A549 (cell line): ENCODE results near the gene ZSWIM7. TPM values are rescaled to one million over a fixed set of nuclear protein-coding genes. Genes with fewer than 3 reads are reported as not detected.

Source experiments
- ATAC-seq, 2 experiments: fragments of 200-7000 bp in 1 of 2; fragments of >200 bp in 1 of 2; cut with Nextera tagmentation in 1 of 2; cut with Tn5 transposase in 1 of 2; 3 replicates each; pipeline versions ENCODE4 v1.8.0 to v1.9.1; 2018 to 2020; ENCODE audit warnings: mild to moderate bottlenecking in 1 of 2, moderate library complexity in 1 of 2
- CTCF ChIA-PET: fragments of 300-600 bp; sonication (Branson Sonifier 250); formaldehyde crosslinking; extraction: SDS; loops from one replicate; lab custom pipeline; 2021; ENCODE audit warnings: antibody characterized with exemption, inconsistent platforms; lab: Yijun Ruan, JAX
- POLR2A ChIA-PET: fragments of 350-600 bp; formaldehyde crosslinking; extraction: SDS; loops from one replicate; lab custom pipeline; 2021; ENCODE audit warnings: antibody characterized with exemption, inconsistent platforms; lab: Yijun Ruan, JAX
- DNase-seq, 2 experiments: peaks; one replicate each; pipeline versions ENCODE4 v3.0.0 to v3.0.0-alpha.2; 2011 to 2016; ENCODE audit warnings: low read depth in 1 of 2, low spot score in 1 of 2
- FAIRE-seq: peaks from 2 replicates; lab custom pipeline; 2011; peaks lifted over from hg19 to GRCh38; lab: Jason Lieb, UNC
- H3K27ac ChIP-seq, 2 experiments: fragments of >200 bp; sonication (Bioruptor Twin); formaldehyde crosslinking; 3 replicates each; pipeline ENCODE4 v1.5.1; 2016 to 2017
- H3K4me1 ChIP-seq: fragments of >200 bp; sonication (Bioruptor Twin); formaldehyde crosslinking; 3 replicates; pipeline ENCODE4 v1.6.1; 2016
- H3K4me2 ChIP-seq: fragments of >200 bp; sonication (Bioruptor Twin); formaldehyde crosslinking; 3 replicates; pipeline ENCODE4 v1.6.1; 2016
- H3K4me3 ChIP-seq: fragments of >200 bp; sonication (Bioruptor Twin); formaldehyde crosslinking; 3 replicates; pipeline ENCODE4 v1.5.1; 2016
- H3K9me3 ChIP-seq: fragments of >200 bp; sonication (Bioruptor Twin); formaldehyde crosslinking; 3 replicates; pipeline ENCODE4 v1.6.1; 2016
- BHLHE40 ChIP-seq: IDR thresholded peaks from 2 replicates; pipeline ENCODE4 v1.6.1; 2012; ENCODE audit warnings: low read depth, low read length, inconsistent platforms
- CBX2 ChIP-seq: fragments of 200-600 bp; sonication (generic); IDR thresholded peaks from 2 replicates; pipeline ENCODE4 v1.6.1; 2016; ENCODE audit warnings: low read depth, mild to moderate bottlenecking, borderline replicate concordance
- CEBPB ChIP-seq, 2 experiments: fragments of >200 bp in 1 of 2; sonication (Bioruptor Twin) in 1 of 2; formaldehyde crosslinking in 1 of 2; IDR thresholded peaks; 2 replicates each; pipeline ENCODE4 v1.6.1; 2012 to 2016
- EHF ChIP-seq: fragments of 250-450 bp; sonication (Bioruptor Pico); IDR thresholded peaks from 2 replicates; pipeline ENCODE4 v1.5.0; 2020; ENCODE audit warnings: mild to moderate bottlenecking
- KDM5A ChIP-seq: fragments of 200-600 bp; sonication (generic); IDR thresholded peaks from 2 replicates; pipeline ENCODE4 v1.6.1; 2016; ENCODE audit warnings: antibody characterized with exemption, mild to moderate bottlenecking
- MAZ ChIP-seq: fragments of 150-350 bp; IDR thresholded peaks from 2 replicates; pipeline ENCODE4 v1.6.1; 2014; ENCODE audit warnings: antibody characterized with exemption, low read depth, low read length, borderline replicate concordance
- MYC ChIP-seq: IDR thresholded peaks from 2 replicates; pipeline ENCODE4 v1.6.1; 2012; ENCODE audit warnings: mild to moderate bottlenecking, inconsistent platforms, low read length, improper control_type of control experiment, borderline replicate concordance
- NR3C1 ChIP-seq: fragments of >200 bp; sonication (Bioruptor Twin); formaldehyde crosslinking; IDR thresholded peaks from 3 replicates; pipeline ENCODE4 v1.6.1; 2017
- POLR2A ChIP-seq: IDR thresholded peaks from 2 replicates; pipeline ENCODE4 v1.6.1; 2012; ENCODE audit warnings: mild to moderate bottlenecking, low read length
- RAD21 ChIP-seq, 2 experiments: fragments of >200 bp in 1 of 2; sonication (Bioruptor Twin) in 1 of 2; formaldehyde crosslinking in 1 of 2; IDR thresholded peaks in 1 of 2; conservative IDR thresholded peaks in 1 of 2; 2 replicates in 1 of 2; 3 replicates in 1 of 2; pipeline ENCODE4 v1.6.1; 2012 to 2018; ENCODE audit warnings: inconsistent platforms in 1 of 2
- RARB ChIP-seq: fragments of 250-450 bp; sonication (Bioruptor Pico); IDR thresholded peaks from 2 replicates; pipeline ENCODE4 v1.8.0; 2021; ENCODE audit warnings: mild to moderate bottlenecking, moderate library complexity
- REST ChIP-seq: fragments of 200-600 bp; sonication (generic); IDR thresholded peaks from 2 replicates; pipeline ENCODE4 v1.6.1; 2016; ENCODE audit warnings: antibody characterized with exemption, mild to moderate bottlenecking, moderate library complexity
- TP53 ChIP-seq: fragments of 250-450 bp; sonication (Bioruptor Pico); IDR thresholded peaks from 2 replicates; pipeline ENCODE4 v1.5.0; 2021; ENCODE audit warnings: mild to moderate bottlenecking, moderate library complexity
- ZFP36 ChIP-seq: fragments of 450-650 bp; IDR thresholded peaks from 2 replicates; pipeline ENCODE4 v1.6.1; 2014; ENCODE audit warnings: borderline replicate concordance; ENCODE audit not compliant: partially characterized antibody
- WGBS: methylation state at CpG from one replicate; pipeline ENCODE4 v1.1.6; 2017; ENCODE audit errors: missing lambda C conversion rate; 5-methylcytosine and 5-hydroxymethylcytosine counted together
- polyA plus RNA-seq, 4 experiments: library from polyadenylated mRNA; depleted of rRNA in 3 of 4; stranded (reverse); fragments of >200 nt; fragmentation: RNase III in 1 of 4; extraction: RNeasy Plus Mini Kit Qiagen cat#74134 plus additional on column Dnase treatment in 1 of 4; gene quantifications; 2 replicates in 3 of 4; 3 replicates in 1 of 4; pipeline ENCODE4 v1.2.3, GENCODE V29; 2011 to 2017
- TF ChIP-seq, protein P1 (sequence below): fragments of 150-350 bp; IDR thresholded peaks from 2 replicates; pipeline ENCODE4 v1.6.1; 2014; ENCODE audit warnings: low read depth, mild to moderate bottlenecking, low read length
- TF ChIP-seq, protein P2 (sequence below): fragments of >200 bp; sonication (Bioruptor Twin); formaldehyde crosslinking; IDR thresholded peaks from 3 replicates; pipeline ENCODE4 v1.5.1; 2016
- TF ChIP-seq, protein P3 (sequence below): IDR thresholded peaks from 2 replicates; pipeline ENCODE4 v1.6.1; 2012
- TF ChIP-seq, protein P4 (sequence below): fragments of 450-650 bp; IDR thresholded peaks from 2 replicates; pipeline ENCODE4 v1.6.1; 2014; ENCODE audit warnings: antibody characterized with exemption

The ZSWIM7 gene
- polyA plus RNA-seq, 2 of the 4 experiments (the other 2 are of a cell fraction) = 60.0 to 65.5 TPM

DNA sequence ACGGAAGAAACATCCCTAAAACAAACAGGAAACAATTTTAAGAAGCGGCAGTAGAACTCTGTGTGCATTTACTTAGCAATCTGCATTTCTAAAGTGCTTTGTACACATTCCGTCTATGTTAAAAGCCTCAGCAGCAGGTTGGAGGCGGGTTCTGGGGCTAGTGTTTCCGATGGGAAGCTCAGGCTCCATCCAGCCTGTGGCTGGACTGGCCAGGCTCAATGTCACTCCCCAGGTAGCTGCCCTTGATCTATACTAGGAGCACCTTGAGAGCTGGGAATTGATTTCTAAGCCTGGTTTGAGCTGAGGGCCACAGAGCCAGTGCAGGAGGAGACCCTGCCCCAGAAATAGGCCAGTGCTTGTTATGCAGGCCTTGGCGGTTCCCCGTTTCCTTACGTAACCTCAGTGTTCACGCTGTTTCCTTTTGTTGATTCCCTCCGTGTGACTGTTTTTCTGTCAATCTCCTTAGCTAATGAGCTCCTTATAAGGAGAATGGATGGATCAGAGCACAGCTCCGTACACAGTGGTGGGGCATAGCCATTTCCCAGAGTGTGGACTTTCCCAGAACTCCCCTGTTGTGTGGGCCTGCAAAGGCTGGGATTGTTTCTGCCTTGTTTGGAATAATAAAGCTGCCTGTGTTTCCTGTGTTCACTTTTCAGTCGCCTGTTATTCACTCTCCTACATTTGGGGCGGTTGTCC, 33.2 kb downstream of the ZSWIM7 start:
- FAIRE-seq (no peak), ATAC-seq (peak in 1 of 2 experiments; percentile 72; a peak in 3 of 6 replicates), DNase-seq (no peak)
- TF ChIP-seq RARB (CRISPR knock-in tag) = no peak
- no peak for TF ChIP-seq ZFP36
- TF ChIP-seq MYC = no peak
- TF ChIP-seq, protein P1, sequence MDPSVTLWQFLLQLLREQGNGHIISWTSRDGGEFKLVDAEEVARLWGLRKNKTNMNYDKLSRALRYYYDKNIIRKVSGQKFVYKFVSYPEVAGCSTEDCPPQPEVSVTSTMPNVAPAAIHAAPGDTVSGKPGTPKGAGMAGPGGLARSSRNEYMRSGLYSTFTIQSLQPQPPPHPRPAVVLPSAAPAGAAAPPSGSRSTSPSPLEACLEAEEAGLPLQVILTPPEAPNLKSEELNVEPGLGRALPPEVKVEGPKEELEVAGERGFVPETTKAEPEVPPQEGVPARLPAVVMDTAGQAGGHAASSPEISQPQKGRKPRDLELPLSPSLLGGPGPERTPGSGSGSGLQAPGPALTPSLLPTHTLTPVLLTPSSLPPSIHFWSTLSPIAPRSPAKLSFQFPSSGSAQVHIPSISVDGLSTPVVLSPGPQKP = no peak
- TF ChIP-seq CBX2 = no peak
- TF ChIP-seq MAZ = no peak
- TF ChIP-seq, protein P2, sequence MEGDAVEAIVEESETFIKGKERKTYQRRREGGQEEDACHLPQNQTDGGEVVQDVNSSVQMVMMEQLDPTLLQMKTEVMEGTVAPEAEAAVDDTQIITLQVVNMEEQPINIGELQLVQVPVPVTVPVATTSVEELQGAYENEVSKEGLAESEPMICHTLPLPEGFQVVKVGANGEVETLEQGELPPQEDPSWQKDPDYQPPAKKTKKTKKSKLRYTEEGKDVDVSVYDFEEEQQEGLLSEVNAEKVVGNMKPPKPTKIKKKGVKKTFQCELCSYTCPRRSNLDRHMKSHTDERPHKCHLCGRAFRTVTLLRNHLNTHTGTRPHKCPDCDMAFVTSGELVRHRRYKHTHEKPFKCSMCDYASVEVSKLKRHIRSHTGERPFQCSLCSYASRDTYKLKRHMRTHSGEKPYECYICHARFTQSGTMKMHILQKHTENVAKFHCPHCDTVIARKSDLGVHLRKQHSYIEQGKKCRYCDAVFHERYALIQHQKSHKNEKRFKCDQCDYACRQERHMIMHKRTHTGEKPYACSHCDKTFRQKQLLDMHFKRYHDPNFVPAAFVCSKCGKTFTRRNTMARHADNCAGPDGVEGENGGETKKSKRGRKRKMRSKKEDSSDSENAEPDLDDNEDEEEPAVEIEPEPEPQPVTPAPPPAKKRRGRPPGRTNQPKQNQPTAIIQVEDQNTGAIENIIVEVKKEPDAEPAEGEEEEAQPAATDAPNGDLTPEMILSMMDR = no peak
- TF ChIP-seq KDM5A = no peak
- TF ChIP-seq RAD21 (conservative IDR thresholded peaks at IDR 0.05 in 1 of 2, IDR thresholded peaks at IDR 0.05 in 1 of 2) = no peak
- TF ChIP-seq, protein P3, sequence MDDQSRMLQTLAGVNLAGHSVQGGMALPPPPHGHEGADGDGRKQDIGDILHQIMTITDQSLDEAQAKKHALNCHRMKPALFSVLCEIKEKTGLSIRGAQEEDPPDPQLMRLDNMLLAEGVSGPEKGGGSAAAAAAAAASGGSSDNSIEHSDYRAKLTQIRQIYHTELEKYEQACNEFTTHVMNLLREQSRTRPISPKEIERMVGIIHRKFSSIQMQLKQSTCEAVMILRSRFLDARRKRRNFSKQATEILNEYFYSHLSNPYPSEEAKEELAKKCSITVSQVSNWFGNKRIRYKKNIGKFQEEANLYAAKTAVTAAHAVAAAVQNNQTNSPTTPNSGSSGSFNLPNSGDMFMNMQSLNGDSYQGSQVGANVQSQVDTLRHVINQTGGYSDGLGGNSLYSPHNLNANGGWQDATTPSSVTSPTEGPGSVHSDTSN = no peak
- TF ChIP-seq, protein P4, sequence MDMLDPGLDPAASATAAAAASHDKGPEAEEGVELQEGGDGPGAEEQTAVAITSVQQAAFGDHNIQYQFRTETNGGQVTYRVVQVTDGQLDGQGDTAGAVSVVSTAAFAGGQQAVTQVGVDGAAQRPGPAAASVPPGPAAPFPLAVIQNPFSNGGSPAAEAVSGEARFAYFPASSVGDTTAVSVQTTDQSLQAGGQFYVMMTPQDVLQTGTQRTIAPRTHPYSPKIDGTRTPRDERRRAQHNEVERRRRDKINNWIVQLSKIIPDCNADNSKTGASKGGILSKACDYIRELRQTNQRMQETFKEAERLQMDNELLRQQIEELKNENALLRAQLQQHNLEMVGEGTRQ = no peak
- TF ChIP-seq EHF (CRISPR knock-in tag) = no peak
- TF ChIP-seq REST = no peak
- TF ChIP-seq NR3C1 = no peak
- no peak for TF ChIP-seq TP53
- no peak for TF ChIP-seq POLR2A
- no peak for TF ChIP-seq CEBPB (IDR thresholded peaks at IDR 0.05)
- no peak for TF ChIP-seq BHLHE40
- peaks cover 50% of the 10 kb centered on the region for H3K4me1 ChIP-seq
- 67% methylated on average over 13 of the region's 13 CpGs for WGBS
- peak overlapping the region; percentile 39 for H3K4me2 ChIP-seq
- ChIA-PET CTCF (interaction anchor here (0.7 to 4.6 kb wide), 5 partner anchors 22 to 71 kb away, joined by 3 to 35 read pairs (median 4); partner anchors contain the start of genes ADORA2B, TTC19 and ZSWIM7), POLR2A (no interaction called here)
- H3K9me3 ChIP-seq = no peaks in the 10 kb centered on the region
- H3K4me3 ChIP-seq = no peak overlapping the region
- H3K27ac ChIP-seq = peak overlapping the region; percentile 37 to 58; a peak in 5 of 6 replicates
